PC-3 (cell line): ENCODE results near the gene ST3GAL2. TPM values are rescaled to one million over a fixed set of nuclear protein-coding genes. Genes with fewer than 3 reads are reported as not detected.
"Not testable (repeated sequence)": the region's sequence is repeated elsewhere in the genome, so short reads cannot be mapped to it uniquely, and the experiment has no call there.

Experiments
- ATAC-seq: fragments of 200-7000 bp; cut with Tn5 transposase; 2 replicates; pipeline ENCODE4 v1.9.1; 2020; ENCODE audit warnings: mild to moderate bottlenecking, moderate library complexity
- BruUV-seq: library from RNA; stranded (reverse); fragments of 400-500 nt; replicated peaks from 2 replicates; lab custom pipeline; 2021; lab: Mats Ljungman, UMichigan
- CTCF ChIA-PET: fragments of 300-600 bp; sonication (Branson Sonifier 250); formaldehyde crosslinking; loops from one replicate; lab custom pipeline; 2022; ENCODE audit warnings: antibody characterized with exemption; lab: Charles Lee
- POLR2A ChIA-PET: fragments of 300-600 bp; sonication (Branson Sonifier 250); formaldehyde crosslinking; loops from one replicate; lab custom pipeline; 2022; ENCODE audit warnings: antibody characterized with exemption; ENCODE audit not compliant: unreplicated experiment; lab: Charles Lee
- DNase-seq: peaks from one replicate; pipeline ENCODE4 v3.0.0-alpha.2; 2015
- H2AFZ ChIP-seq: fragments of 300-600 bp; sonication (generic); 2 replicates; pipeline ENCODE4 v1.6.0; 2016; ENCODE audit warnings: antibody characterized with exemption, low read length
- H3F3A ChIP-seq: fragments of 300-600 bp; sonication (generic); one replicate; pipeline ENCODE4 v1.6.0; 2017; ENCODE audit warnings: antibody characterized with exemption, low read length, control low read depth, mild to moderate bottlenecking; ENCODE audit not compliant: unreplicated experiment
- H3K27ac ChIP-seq: fragments of 300-600 bp; sonication (generic); 2 replicates; pipeline ENCODE4 v1.5.1; 2016; ENCODE audit warnings: mild to moderate bottlenecking, low read length
- H3K27me3 ChIP-seq: fragments of 300-600 bp; sonication (generic); 2 replicates; pipeline ENCODE4 v1.6.1; 2016; ENCODE audit warnings: low read length, mixed read lengths
- H3K36me3 ChIP-seq: fragments of 300-600 bp; sonication (generic); 2 replicates; pipeline ENCODE4 v1.6.1; 2016; ENCODE audit warnings: low read depth, mixed run types, low read length, mixed read lengths
- H3K4me1 ChIP-seq: fragments of 300-600 bp; sonication (generic); 2 replicates; pipeline ENCODE4 v1.5.1; 2016; ENCODE audit warnings: low read length; ENCODE audit not compliant: insufficient read depth
- H3K4me2 ChIP-seq: fragments of 300-600 bp; sonication (generic); 2 replicates; pipeline ENCODE4 v1.6.0; 2016; ENCODE audit warnings: low read length
- H3K4me3 ChIP-seq: fragments of 300-600 bp; sonication (generic); 2 replicates; pipeline ENCODE4 v1.5.1; 2016; ENCODE audit warnings: mild to moderate bottlenecking, low read length, mixed read lengths
- H3K79me2 ChIP-seq: fragments of 300-600 bp; sonication (generic); 2 replicates; pipeline ENCODE4 v1.6.1; 2017; ENCODE audit warnings: low read length, mixed read lengths
- H3K9ac ChIP-seq: fragments of 300-600 bp; sonication (generic); 2 replicates; pipeline ENCODE4 v1.6.0; 2016; ENCODE audit warnings: mild to moderate bottlenecking, low read length
- H3K9me2 ChIP-seq: fragments of 300-600 bp; sonication (generic); replicated peaks from 2 replicates; pipeline ENCODE4 v1.6.1; 2016; ENCODE audit warnings: mixed run types, low read length, mixed read lengths
- H3K9me3 ChIP-seq: fragments of 300-600 bp; sonication (generic); 2 replicates; pipeline ENCODE4 v1.6.1; 2016; ENCODE audit warnings: low read length, mixed read lengths
- H4K20me1 ChIP-seq: fragments of 300-600 bp; sonication (generic); 2 replicates; pipeline ENCODE4 v1.6.1; 2016; ENCODE audit warnings: low read length, mixed read lengths
- EZH2 ChIP-seq: fragments of 300-600 bp; sonication (generic); IDR thresholded peaks from one replicate; pipeline ENCODE4 v1.6.1; 2017; ENCODE audit warnings: antibody characterized with exemption, mild to moderate bottlenecking, low read length; ENCODE audit not compliant: unreplicated experiment
- EZH2phosphoT487 ChIP-seq: fragments of 300-600 bp; sonication (generic); IDR thresholded peaks from 2 replicates; pipeline ENCODE4 v1.6.1; 2018; ENCODE audit warnings: mild to moderate bottlenecking, antibody characterized with exemption, low read length, borderline replicate concordance
- intact Hi-C: fragments of 100-400 bp; cut with micrococcal nuclease; formaldehyde crosslinking; loops from 2 replicates; pipeline ENCODE4 v1.9.0; 2023
- total RNA-seq: library from RNA; depleted of rRNA; stranded (reverse); fragments of >200 nt; gene quantifications from 2 replicates; pipeline ENCODE4 v1.2.3, GENCODE V29; 2014
- TF ChIP-seq, protein P1 (sequence below): fragments of 300-600 bp; sonication (generic); conservative IDR thresholded peaks from 2 replicates; pipeline ENCODE4 v1.5.1; 2017; ENCODE audit warnings: antibody characterized with exemption, low read depth, mild to moderate bottlenecking, low read length

The ST3GAL2 gene
- total RNA-seq, 1 experiment from 2014 or later, result 9.8 TPM

DNA sequence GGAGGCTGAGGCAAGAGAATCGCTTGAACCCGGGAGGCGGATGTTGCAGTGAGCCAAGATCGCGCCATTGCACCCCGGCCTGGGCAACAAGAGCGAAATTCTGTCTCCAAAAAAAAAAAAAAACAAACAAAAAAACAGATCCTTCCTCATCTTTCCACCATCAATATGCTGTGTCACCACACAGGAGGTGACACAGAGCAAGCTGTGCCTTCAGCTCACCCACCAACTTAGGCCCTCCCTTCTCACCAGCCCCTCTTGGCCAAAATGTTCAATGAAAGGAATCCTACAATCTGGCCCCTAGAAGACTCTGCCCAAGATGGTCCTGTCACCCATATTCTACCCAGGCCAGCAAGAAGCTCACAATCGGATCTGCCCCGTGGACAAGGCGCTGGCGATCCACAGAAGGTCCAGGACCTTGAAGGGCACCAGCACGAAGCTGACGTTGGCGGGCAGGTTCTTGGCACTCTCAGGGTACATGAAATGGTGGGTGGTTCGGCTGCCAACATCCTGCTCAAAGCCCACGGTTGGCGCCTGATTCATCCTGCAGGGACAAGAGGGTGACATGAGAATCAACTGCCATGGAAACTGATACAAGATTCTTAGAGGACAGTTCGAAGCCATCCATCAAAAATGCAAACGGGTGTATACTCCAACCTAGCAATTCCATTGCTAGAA lies 50.8 kb downstream of the ST3GAL2 start:
- no peak overlapping the region for H3K27ac ChIP-seq
- H3K9me2 ChIP-seq, result no peaks in the 10 kb centered on the region
- H3K9ac ChIP-seq, result no peak overlapping the region
- no peaks in the 10 kb centered on the region for H3K27me3 ChIP-seq
- POLR2A ChIA-PET, result no interaction called here
- ATAC-seq (no peak), DNase-seq (no peak)
- H3K4me1 ChIP-seq, result peaks cover 8% of the 10 kb centered on the region
- no peak overlapping the region for H3K4me3 ChIP-seq
- TF ChIP-seq EZH2phosphoT487 (no peak), EZH2 (no peak)
- TF ChIP-seq, protein P1, sequence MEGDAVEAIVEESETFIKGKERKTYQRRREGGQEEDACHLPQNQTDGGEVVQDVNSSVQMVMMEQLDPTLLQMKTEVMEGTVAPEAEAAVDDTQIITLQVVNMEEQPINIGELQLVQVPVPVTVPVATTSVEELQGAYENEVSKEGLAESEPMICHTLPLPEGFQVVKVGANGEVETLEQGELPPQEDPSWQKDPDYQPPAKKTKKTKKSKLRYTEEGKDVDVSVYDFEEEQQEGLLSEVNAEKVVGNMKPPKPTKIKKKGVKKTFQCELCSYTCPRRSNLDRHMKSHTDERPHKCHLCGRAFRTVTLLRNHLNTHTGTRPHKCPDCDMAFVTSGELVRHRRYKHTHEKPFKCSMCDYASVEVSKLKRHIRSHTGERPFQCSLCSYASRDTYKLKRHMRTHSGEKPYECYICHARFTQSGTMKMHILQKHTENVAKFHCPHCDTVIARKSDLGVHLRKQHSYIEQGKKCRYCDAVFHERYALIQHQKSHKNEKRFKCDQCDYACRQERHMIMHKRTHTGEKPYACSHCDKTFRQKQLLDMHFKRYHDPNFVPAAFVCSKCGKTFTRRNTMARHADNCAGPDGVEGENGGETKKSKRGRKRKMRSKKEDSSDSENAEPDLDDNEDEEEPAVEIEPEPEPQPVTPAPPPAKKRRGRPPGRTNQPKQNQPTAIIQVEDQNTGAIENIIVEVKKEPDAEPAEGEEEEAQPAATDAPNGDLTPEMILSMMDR, result no peak
- no peak overlapping the region for H3K4me2 ChIP-seq
- CTCF ChIA-PET, result interaction anchor here (0.6 kb wide), 1 partner anchor 18 kb away, joined by 3 read pairs; no protein-coding TSS in a partner anchor
- H2AFZ ChIP-seq, result no peak overlapping the region
- intact Hi-C loops, result no loop called here
- no peaks in the 10 kb centered on the region for H3K36me3 ChIP-seq
- no peaks in the 10 kb centered on the region for H3F3A ChIP-seq
- BruUV-seq, result no TSS peak
- no peaks in the 10 kb centered on the region for H4K20me1 ChIP-seq
- H3K79me2 ChIP-seq, result no peaks in the 10 kb centered on the region
- H3K9me3 ChIP-seq, result no peaks in the 10 kb centered on the region

DNA sequence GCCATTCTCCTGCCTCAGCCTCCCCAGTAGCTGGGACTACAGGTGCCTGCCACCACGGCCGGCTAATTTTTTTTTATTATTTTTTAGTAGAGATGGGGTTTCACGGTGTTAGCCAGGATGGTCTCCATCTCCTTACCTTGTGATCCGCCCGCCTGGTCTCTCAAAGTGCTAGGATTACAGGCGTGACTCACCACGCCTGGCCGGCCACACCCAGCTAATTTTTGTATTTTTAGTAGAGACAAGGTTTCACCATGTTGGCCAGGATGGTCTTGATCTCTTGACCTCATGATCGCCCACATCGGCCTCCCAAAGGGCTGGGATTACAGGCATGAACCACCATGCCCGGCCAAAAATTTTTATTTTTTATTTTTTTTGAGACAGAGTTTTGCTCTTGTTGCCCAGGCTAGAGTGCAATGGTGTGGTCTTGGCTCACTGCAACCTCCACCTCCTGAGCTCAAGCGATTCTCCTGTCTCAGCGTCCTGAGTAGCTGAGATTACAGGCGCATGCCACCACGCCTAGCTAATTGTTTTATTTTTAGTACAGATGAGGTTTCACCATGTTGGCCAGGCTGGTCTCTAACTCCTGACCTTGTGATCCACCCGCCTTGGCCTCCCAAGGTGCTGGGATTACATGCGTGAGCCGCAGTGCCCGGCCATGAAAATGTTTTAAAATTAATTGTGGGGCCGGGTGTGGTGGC lies 52.5 kb downstream of the ST3GAL2 start:
- DNase-seq, POLR2A ChIA-PET, H3K4me1 ChIP-seq, H3K9ac ChIP-seq, ATAC-seq, H3K36me3 ChIP-seq, H3K4me2 ChIP-seq, H3K79me2 ChIP-seq, H3K27me3 ChIP-seq, H2AFZ ChIP-seq, H3K4me3 ChIP-seq, BruUV-seq, H3K27ac ChIP-seq, intact Hi-C loops, H3K9me2 ChIP-seq, H3K9me3 ChIP-seq, H4K20me1 ChIP-seq, H3F3A ChIP-seq: not testable (repeated sequence)
- CTCF ChIA-PET, result interaction anchor here (0.6 kb wide), 1 partner anchor 90 kb away, joined by 3 read pairs; no protein-coding TSS in a partner anchor

DNA sequence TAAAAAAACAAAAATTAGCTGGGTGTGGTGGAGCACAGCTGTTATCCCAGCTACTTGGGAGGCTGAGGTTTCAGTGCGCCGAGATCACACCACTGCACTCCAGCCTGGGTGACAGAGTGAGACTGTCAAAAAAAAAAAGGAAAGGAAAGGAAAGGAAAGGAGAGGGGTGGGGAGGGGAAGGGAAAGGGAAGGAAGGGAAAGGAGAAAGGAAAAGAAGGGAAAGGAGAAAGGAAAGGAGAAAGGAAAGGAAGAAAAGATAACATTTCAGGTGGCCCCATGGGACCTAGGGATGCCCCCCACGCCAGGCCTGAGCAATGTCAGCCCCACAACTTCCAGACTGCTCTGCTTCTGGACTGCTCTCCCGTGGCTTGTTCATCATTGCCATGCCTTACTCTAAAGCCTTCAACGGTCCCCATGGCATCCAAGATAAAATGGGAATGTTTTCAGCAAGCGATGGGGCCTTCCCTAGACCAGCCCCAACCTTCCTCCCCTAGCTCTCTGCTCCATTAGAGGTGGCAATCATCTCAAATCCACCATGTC lies 55.4 kb downstream of the ST3GAL2 start:
- DNase-seq (no peak), ATAC-seq (no peak)
- H3K4me1 ChIP-seq, result peaks cover 7% of the 10 kb centered on the region; the same call in 1 of the 2 replicates
- H3K4me2 ChIP-seq, result no peak overlapping the region
- BruUV-seq, result no TSS peak
- H3K9me2 ChIP-seq, result no peaks in the 10 kb centered on the region
- peaks cover 22% of the 10 kb centered on the region for H3K79me2 ChIP-seq
- H3K27me3 ChIP-seq, result no peaks in the 10 kb centered on the region
- H3K9ac ChIP-seq, result no peak overlapping the region
- no peak for TF ChIP-seq EZH2phosphoT487
- TF ChIP-seq, protein P1, result no peak
- CTCF ChIA-PET, result no interaction called here
- no peaks in the 10 kb centered on the region for H3F3A ChIP-seq
- H4K20me1 ChIP-seq, result no peaks in the 10 kb centered on the region
- no peak overlapping the region for H2AFZ ChIP-seq
- intact Hi-C loops, result no loop called here
- no peak overlapping the region for H3K27ac ChIP-seq
- POLR2A ChIA-PET, result no interaction called here
- H3K4me3 ChIP-seq, result no peak overlapping the region
- H3K36me3 ChIP-seq, result 0 out of 2 replicates have a peak, but pooled peaks cover 3% of the 10 kb centered on the region
- H3K9me3 ChIP-seq, result no peaks in the 10 kb centered on the region
